Hindlimb muscle (tissue), 1 donor: ENCODE results near the gene ICA1L. TPM values are rescaled to one million over a fixed set of nuclear protein-coding genes. Genes with fewer than 3 reads are reported as not detected.

ENCODE experiments used
- DNase-seq: peaks from one replicate; pipeline ENCODE4 v3.0.0-alpha.2; 2013
- polyA plus RNA-seq: library from polyadenylated mRNA; unstranded; fragments of 120-200 nt; gene quantifications from one replicate; pipeline ENCODE4 v1.2.1, GENCODE V29; 2013; ENCODE audit not compliant: insufficient read length

ICA1L gene
- polyA plus RNA-seq, 1 donor, result 10.9 TPM

DNA sequence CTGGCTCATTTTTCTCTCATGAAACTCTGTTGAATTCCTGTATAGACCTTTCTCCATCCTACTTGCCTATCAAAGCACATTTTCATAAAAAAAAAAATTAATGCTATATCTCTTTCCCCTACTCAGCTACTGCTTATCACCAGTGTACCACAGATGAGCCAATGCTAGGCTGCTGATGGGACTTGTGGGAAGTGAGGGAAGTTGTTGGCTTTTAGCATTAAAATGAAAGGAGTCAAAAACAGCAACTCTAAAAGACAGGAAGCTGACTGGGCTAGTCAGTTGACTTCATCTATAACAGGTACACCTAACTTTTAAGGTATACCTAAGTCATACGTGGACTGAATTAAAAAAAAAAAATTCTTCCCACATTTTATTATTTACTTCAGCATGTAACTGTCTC lies 134.7 kb downstream of the ICA1L start:
- DNase-seq, result no peak

DNA sequence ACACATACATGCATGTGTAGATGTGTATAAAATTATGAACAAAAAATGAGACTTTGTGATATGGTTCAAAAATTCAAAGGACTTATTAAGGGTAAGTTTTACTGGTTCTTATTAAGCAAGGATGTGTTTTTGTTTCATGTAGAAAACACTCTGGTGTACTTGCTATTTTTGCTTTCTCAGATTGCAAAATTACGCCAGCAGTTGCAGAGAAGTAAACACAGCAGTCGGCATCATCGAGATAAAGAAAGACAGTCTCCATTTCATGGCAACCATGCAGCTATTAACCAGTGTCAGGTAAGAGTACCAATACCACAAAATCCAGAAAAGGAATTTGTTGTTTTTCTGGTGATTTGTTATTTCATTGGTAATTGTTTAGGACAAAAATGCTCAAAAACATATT lies 145.5 kb downstream of the ICA1L start:
- DNase-seq, result no peak

DNA sequence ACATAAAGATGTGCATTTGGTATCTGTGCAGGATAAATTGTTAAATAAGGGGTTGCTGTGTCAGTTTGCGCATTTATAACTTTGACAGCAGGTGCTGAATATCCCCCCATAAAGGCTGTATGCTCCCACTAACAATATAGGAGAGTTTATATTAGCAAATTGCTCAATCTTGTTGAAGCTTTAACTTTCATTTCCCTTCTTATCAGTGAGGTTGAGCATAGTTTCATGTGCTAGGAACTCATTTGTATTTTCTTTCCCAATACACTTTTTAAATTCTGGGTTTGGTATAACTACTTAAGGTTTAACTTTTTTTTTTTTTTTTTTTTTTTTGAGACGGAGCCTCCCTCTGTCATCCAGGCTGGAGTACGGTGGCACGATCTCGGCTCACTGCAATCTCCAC lies 147.8 kb downstream of the ICA1L start:
- DNase-seq, result no peak

Other genes with a start within 250 kb of the ICA1L start
- 3.9 TPM for gene FAM117B, start 236.8 kb downstream of the ICA1L start, polyA plus RNA-seq
- gene WDR12, start 39.9 kb upstream of the ICA1L start, polyA plus RNA-seq, result 61.1 TPM
- gene CARF, start 40.5 kb upstream of the ICA1L start, polyA plus RNA-seq, result 8.1 TPM
- gene NBEAL1, start 143.1 kb upstream of the ICA1L start, polyA plus RNA-seq, result 5.1 TPM